ENCODE measurements around the gene VGF. TPM values are rescaled to one million over a fixed set of nuclear protein-coding genes. Genes with fewer than 3 reads are reported as not detected.

VGF gene
- total RNA-seq, 1 experiment from 2014 or later: 4.4 TPM

DNA sequence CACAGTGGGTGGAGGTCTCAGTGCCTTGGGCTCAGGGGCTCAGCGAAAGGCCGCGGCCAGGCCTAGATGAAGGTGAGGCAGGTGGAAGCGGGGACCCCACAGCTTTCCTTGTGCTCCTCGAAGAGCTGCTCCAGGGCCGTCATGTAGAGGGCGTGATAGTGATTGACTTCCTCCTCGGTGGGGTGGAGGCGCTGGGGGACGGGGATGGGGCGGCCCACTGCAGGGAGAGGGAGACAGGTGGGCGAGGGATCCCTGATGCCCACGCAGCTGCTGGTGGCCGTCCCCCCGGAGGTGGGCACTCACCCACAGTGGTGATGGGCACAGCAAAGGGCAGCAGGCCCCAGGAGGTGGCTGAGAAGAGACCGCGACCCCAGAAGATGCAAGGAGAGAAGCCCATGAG lies 30.5 kb upstream of the VGF start:
- in situ Hi-C loops (cut with HindIII; ENCODE audit: low pct_unique_long_range_greater_than_20kb, low sequenced_read_pairs): no loop called here
- no peaks in the 10 kb centered on the region for H3K27me3 ChIP-seq (ENCODE audit: control insufficient read depth, insufficient read depth, low read length)
- BruUV-seq (replicated peaks): no TSS peak
- DNase-seq (ENCODE audit: low read depth, low spot score) (no peak), ATAC-seq (no peak)
- ChIA-PET CTCF (interaction anchor here (1.0 kb wide), 1 partner anchor 21 kb away, joined by 7 read pairs; no protein-coding TSS in a partner anchor), POLR2A (no interaction called here)
- no peaks in the 10 kb centered on the region for H3K36me3 ChIP-seq (ENCODE audit: control insufficient read depth, insufficient read depth, low read length)
- H3K4me1 ChIP-seq (ENCODE audit: control insufficient read depth, insufficient read depth, low read length): peaks cover 3% of the 10 kb centered on the region; the same call in 1 of the 2 replicates
- H3K4me3 ChIP-seq (ENCODE audit: low read depth in 2 of 2, low read length in 2 of 2): no peak overlapping the region
- TF ChIP-seq, protein P1, sequence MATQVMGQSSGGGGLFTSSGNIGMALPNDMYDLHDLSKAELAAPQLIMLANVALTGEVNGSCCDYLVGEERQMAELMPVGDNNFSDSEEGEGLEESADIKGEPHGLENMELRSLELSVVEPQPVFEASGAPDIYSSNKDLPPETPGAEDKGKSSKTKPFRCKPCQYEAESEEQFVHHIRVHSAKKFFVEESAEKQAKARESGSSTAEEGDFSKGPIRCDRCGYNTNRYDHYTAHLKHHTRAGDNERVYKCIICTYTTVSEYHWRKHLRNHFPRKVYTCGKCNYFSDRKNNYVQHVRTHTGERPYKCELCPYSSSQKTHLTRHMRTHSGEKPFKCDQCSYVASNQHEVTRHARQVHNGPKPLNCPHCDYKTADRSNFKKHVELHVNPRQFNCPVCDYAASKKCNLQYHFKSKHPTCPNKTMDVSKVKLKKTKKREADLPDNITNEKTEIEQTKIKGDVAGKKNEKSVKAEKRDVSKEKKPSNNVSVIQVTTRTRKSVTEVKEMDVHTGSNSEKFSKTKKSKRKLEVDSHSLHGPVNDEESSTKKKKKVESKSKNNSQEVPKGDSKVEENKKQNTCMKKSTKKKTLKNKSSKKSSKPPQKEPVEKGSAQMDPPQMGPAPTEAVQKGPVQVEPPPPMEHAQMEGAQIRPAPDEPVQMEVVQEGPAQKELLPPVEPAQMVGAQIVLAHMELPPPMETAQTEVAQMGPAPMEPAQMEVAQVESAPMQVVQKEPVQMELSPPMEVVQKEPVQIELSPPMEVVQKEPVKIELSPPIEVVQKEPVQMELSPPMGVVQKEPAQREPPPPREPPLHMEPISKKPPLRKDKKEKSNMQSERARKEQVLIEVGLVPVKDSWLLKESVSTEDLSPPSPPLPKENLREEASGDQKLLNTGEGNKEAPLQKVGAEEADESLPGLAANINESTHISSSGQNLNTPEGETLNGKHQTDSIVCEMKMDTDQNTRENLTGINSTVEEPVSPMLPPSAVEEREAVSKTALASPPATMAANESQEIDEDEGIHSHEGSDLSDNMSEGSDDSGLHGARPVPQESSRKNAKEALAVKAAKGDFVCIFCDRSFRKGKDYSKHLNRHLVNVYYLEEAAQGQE (IDR thresholded peaks at IDR 0.05; ENCODE audit: insufficient read depth in 1 of 2, low read depth in 2 of 2, low read length in 1 of 2): no peak
- TF ChIP-seq POLR2AphosphoS5 (IDR thresholded peaks at IDR 0.05; ENCODE audit: low read depth, low read length): no peak
- TF ChIP-seq SIN3A (IDR thresholded peaks at IDR 0.05; ENCODE audit: borderline replicate concordance, insufficient read depth, low read depth, low read length): no peak
- TF ChIP-seq TCF7L2 (IDR thresholded peaks at IDR 0.05; ENCODE audit: low read depth, low read length): no peak
- TF ChIP-seq, protein P2, sequence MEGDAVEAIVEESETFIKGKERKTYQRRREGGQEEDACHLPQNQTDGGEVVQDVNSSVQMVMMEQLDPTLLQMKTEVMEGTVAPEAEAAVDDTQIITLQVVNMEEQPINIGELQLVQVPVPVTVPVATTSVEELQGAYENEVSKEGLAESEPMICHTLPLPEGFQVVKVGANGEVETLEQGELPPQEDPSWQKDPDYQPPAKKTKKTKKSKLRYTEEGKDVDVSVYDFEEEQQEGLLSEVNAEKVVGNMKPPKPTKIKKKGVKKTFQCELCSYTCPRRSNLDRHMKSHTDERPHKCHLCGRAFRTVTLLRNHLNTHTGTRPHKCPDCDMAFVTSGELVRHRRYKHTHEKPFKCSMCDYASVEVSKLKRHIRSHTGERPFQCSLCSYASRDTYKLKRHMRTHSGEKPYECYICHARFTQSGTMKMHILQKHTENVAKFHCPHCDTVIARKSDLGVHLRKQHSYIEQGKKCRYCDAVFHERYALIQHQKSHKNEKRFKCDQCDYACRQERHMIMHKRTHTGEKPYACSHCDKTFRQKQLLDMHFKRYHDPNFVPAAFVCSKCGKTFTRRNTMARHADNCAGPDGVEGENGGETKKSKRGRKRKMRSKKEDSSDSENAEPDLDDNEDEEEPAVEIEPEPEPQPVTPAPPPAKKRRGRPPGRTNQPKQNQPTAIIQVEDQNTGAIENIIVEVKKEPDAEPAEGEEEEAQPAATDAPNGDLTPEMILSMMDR (IDR thresholded peaks at IDR 0.05): no peak
- H3K27ac ChIP-seq (ENCODE audit: low read length): no peak overlapping the region
- no peaks in the 10 kb centered on the region for H3K9me3 ChIP-seq (ENCODE audit: control insufficient read depth, insufficient read depth, low read depth, low read length)
- intact Hi-C loops (cut with micrococcal nuclease; ENCODE audit: unreplicated experiment): no loop called here

DNA sequence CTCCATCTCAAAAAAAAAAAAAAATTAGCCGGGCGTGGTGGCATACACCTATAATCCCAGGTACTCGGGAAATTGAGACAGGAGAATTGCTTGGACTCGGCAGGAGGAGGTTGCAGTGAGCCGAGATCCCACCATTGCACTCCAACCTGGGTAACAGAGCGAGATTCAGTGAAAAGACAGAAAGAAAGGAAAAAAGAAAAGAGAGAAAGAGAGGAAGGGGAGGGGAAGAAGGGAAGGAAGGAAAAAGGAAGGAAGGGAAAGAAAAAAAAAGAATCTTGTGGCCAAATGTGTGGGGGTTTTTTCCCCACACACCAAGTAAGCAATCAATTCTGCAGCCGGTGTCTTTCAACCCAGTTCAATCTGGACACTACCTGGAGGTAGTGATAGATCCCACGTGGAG lies 23.7 kb upstream of the VGF start:
- in situ Hi-C loops (cut with HindIII; ENCODE audit: low pct_unique_long_range_greater_than_20kb, low sequenced_read_pairs): no loop called here
- no peaks in the 10 kb centered on the region for H3K36me3 ChIP-seq (ENCODE audit: control insufficient read depth, insufficient read depth, low read length)
- H3K27ac ChIP-seq (ENCODE audit: low read length): no peak overlapping the region
- H3K4me1 ChIP-seq (ENCODE audit: control insufficient read depth, insufficient read depth, low read length): no peaks in the 10 kb centered on the region
- H3K4me3 ChIP-seq (ENCODE audit: low read depth in 2 of 2, low read length in 2 of 2): no peak overlapping the region
- TF ChIP-seq, protein P2 (IDR thresholded peaks at IDR 0.05): no peak
- TF ChIP-seq TCF7L2 (IDR thresholded peaks at IDR 0.05; ENCODE audit: low read depth, low read length) (no peak), SIN3A (IDR thresholded peaks at IDR 0.05; ENCODE audit: borderline replicate concordance, insufficient read depth, low read depth, low read length) (no peak), POLR2AphosphoS5 (IDR thresholded peaks at IDR 0.05; ENCODE audit: low read depth, low read length) (no peak)
- TF ChIP-seq, protein P1 (IDR thresholded peaks at IDR 0.05; ENCODE audit: insufficient read depth in 1 of 2, low read depth in 2 of 2, low read length in 1 of 2): no peak
- H3K9me3 ChIP-seq (ENCODE audit: control insufficient read depth, insufficient read depth, low read depth, low read length): no peaks in the 10 kb centered on the region
- H3K27me3 ChIP-seq (ENCODE audit: control insufficient read depth, insufficient read depth, low read length): no peaks in the 10 kb centered on the region
- ChIA-PET CTCF (no interaction called here), POLR2A (no interaction called here)
- intact Hi-C loops (cut with micrococcal nuclease; ENCODE audit: unreplicated experiment): no loop called here
- BruUV-seq (replicated peaks): no TSS peak
- DNase-seq (ENCODE audit: low read depth, low spot score): no peak
- ATAC-seq: no peak

All from Panc1 (cell line).